ENCODE results near the gene SOX8.

Gene SOX8

DNA sequence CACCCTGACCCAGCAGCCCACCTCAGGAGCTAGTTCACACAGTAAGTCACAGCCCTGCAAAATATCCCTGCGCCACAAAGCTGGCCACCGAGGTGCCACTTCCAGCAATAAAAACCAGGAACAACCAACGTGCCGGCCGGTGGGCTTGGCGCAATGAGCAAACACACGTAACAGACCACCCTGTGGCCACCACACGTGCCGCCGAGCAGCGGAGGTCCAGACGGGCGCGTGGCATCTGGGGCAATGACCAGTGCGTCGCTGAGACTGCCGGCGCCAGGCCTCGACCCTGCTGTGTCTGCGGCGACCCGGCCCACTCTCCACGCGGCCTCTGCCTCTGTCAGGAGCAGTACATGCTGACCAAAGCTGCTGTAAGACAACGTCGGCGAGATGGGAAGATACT, 42.3 kb upstream of the SOX8 start:
- no peak overlapping the region for H3K4me3 ChIP-seq (ENCODE audit: low read depth, low read length, poor library complexity, severe bottlenecking)
- H3K9me3 ChIP-seq (ENCODE audit: low read length), result peaks cover 11% of the 10 kb centered on the region; the same call in 1 of the 2 replicates
- no peak overlapping the region for H3K4me2 ChIP-seq (ENCODE audit: low read length)
- H3K79me2 ChIP-seq (ENCODE audit: insufficient read depth, low read length), result no peaks in the 10 kb centered on the region
- H3K27me3 ChIP-seq (ENCODE audit: insufficient read depth, low read length), result no peaks in the 10 kb centered on the region
- no peaks in the 10 kb centered on the region for H4K20me1 ChIP-seq (ENCODE audit: insufficient read depth, low read length)
- no peak overlapping the region for H3K27ac ChIP-seq (ENCODE audit: low read depth, low read length, poor library complexity, severe bottlenecking)
- no peaks in the 10 kb centered on the region for H3K4me1 ChIP-seq (ENCODE audit: insufficient read depth, low read length, severe bottlenecking)
- no peak overlapping the region for H3K9ac ChIP-seq (ENCODE audit: low read length)
- H2AFZ ChIP-seq (ENCODE audit: low read length), result no peak overlapping the region
- TF ChIP-seq, protein P1, sequence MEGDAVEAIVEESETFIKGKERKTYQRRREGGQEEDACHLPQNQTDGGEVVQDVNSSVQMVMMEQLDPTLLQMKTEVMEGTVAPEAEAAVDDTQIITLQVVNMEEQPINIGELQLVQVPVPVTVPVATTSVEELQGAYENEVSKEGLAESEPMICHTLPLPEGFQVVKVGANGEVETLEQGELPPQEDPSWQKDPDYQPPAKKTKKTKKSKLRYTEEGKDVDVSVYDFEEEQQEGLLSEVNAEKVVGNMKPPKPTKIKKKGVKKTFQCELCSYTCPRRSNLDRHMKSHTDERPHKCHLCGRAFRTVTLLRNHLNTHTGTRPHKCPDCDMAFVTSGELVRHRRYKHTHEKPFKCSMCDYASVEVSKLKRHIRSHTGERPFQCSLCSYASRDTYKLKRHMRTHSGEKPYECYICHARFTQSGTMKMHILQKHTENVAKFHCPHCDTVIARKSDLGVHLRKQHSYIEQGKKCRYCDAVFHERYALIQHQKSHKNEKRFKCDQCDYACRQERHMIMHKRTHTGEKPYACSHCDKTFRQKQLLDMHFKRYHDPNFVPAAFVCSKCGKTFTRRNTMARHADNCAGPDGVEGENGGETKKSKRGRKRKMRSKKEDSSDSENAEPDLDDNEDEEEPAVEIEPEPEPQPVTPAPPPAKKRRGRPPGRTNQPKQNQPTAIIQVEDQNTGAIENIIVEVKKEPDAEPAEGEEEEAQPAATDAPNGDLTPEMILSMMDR (IDR thresholded peaks at IDR 0.05; ENCODE audit: low read length), result no peak
- TF ChIP-seq EZH2 (IDR thresholded peaks at IDR 0.05; ENCODE audit: borderline replicate concordance, low read length), result no peak
- no peaks in the 10 kb centered on the region for H3K36me3 ChIP-seq (ENCODE audit: insufficient read depth, low read length)
- no peaks in the 10 kb centered on the region for H3F3A ChIP-seq (ENCODE audit: insufficient read depth, low read length)
- H3K9me2 ChIP-seq (ENCODE audit: low read depth, low read length), result no peaks in the 10 kb centered on the region

DNA sequence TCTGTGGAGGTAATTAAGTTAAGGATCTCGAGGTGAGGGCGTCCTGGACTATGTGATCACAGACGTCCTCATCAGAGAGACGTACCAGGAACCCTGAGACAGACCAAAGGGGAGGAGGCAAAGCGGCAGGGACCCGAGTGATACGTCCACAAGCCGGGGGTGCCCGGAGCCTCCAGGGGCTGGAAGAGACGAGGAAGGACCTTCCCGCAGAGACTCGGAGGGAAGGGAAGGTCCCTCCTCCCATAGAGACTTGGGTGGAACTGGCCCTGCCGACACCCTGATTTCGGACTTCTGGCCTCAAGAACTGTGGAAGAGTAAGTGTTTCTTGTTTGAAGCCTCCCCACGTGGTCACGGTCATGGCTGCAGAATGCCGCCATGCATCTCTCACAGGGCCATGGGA, 41.6 kb upstream of the SOX8 start:
- Histone ChIP-seq H3K9me3 (ENCODE audit: low read length) (peaks cover 11% of the 10 kb centered on the region; the same call in 1 of the 2 replicates), H3K4me2 (ENCODE audit: low read length) (no peak overlapping the region), H3K4me1 (ENCODE audit: insufficient read depth, low read length, severe bottlenecking) (no peaks in the 10 kb centered on the region), H3F3A (ENCODE audit: insufficient read depth, low read length) (no peaks in the 10 kb centered on the region), H4K20me1 (ENCODE audit: insufficient read depth, low read length) (no peaks in the 10 kb centered on the region), H3K79me2 (ENCODE audit: insufficient read depth, low read length) (no peaks in the 10 kb centered on the region), H3K4me3 (ENCODE audit: low read depth, low read length, poor library complexity, severe bottlenecking) (no peak overlapping the region), H3K27ac (ENCODE audit: low read depth, low read length, poor library complexity, severe bottlenecking) (no peak overlapping the region), H3K36me3 (ENCODE audit: insufficient read depth, low read length) (no peaks in the 10 kb centered on the region), H3K9me2 (ENCODE audit: low read depth, low read length) (no peaks in the 10 kb centered on the region), H3K9ac (ENCODE audit: low read length) (no peak overlapping the region), H2AFZ (ENCODE audit: low read length) (no peak overlapping the region), H3K27me3 (ENCODE audit: insufficient read depth, low read length) (no peaks in the 10 kb centered on the region)
- no peak for TF ChIP-seq EZH2 (IDR thresholded peaks at IDR 0.05; ENCODE audit: borderline replicate concordance, low read length)
- TF ChIP-seq, protein P1 (IDR thresholded peaks at IDR 0.05; ENCODE audit: low read length), result no peak

DNA sequence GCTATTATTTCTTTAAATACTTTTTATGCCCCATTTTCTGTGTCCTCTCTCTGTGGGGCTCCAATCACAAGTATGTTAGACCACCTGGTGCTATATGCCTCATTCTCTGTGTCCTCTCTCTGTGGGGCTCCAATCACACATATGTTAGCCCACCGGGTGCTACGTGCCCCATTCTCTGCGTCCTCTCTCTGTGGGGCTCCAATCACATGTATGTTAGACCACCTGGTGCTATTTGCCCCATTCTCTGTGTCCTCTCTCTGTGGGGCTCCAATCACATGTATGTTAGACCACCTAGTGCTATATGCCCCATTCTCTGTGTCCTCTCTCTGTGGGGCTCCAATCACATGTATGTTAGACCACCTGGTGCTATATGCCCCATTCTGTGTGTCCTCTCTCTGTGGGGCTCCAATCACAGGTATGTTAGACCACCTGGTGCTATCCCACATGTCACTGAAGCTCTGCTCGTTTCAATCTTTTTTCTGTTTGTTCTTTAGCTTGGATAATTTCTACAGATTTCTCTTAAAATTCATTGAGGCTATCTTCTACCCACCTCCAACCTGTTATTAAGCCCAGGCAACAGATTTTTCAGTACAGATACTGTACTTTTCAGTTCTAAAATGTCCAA, 39.0 kb upstream of the SOX8 start:
- H3K79me2 ChIP-seq (ENCODE audit: insufficient read depth, low read length), result no peaks in the 10 kb centered on the region
- H2AFZ ChIP-seq (ENCODE audit: low read length), result no peak overlapping the region
- no peaks in the 10 kb centered on the region for H4K20me1 ChIP-seq (ENCODE audit: insufficient read depth, low read length)
- no peaks in the 10 kb centered on the region for H3K4me1 ChIP-seq (ENCODE audit: insufficient read depth, low read length, severe bottlenecking)
- H3K9ac ChIP-seq (ENCODE audit: low read length), result no peak overlapping the region
- H3F3A ChIP-seq (ENCODE audit: insufficient read depth, low read length), result no peaks in the 10 kb centered on the region
- no peaks in the 10 kb centered on the region for H3K27me3 ChIP-seq (ENCODE audit: insufficient read depth, low read length)
- no peaks in the 10 kb centered on the region for H3K36me3 ChIP-seq (ENCODE audit: insufficient read depth, low read length)
- no peak overlapping the region for H3K4me2 ChIP-seq (ENCODE audit: low read length)
- no peak overlapping the region for H3K27ac ChIP-seq (ENCODE audit: low read depth, low read length, poor library complexity, severe bottlenecking)
- no peaks in the 10 kb centered on the region for H3K9me2 ChIP-seq (ENCODE audit: low read depth, low read length)
- TF ChIP-seq EZH2 (IDR thresholded peaks at IDR 0.05; ENCODE audit: borderline replicate concordance, low read length), result no peak
- TF ChIP-seq, protein P1 (IDR thresholded peaks at IDR 0.05; ENCODE audit: low read length), result no peak
- peaks cover 11% of the 10 kb centered on the region; the same call in 1 of the 2 replicates for H3K9me3 ChIP-seq (ENCODE audit: low read length)
- no peak overlapping the region for H3K4me3 ChIP-seq (ENCODE audit: low read depth, low read length, poor library complexity, severe bottlenecking)
